COLO668 (cell line): ENCODE data around the gene ASPSCR1.
A peak's percentile ranks its signal among the peaks of the same experiment; 100 is the strongest.

Experiments used
- DNase-seq: peaks from one replicate; lab custom pipeline; 2025; ENCODE audit not compliant: unreplicated experiment; lab: John Stamatoyannopoulos, UW

The ASPSCR1 gene

GRCh38 chr17:81958633-81959342 lies 18.6 kb upstream of the ASPSCR1 start:
- DNase-seq, result no peak

- peak; percentile 78 for DNase-seq
Measured at GRCh38 chr17:81959362-81960129, 17.9 kb upstream of the ASPSCR1 start.

- peak; percentile 12 for DNase-seq
Measured at GRCh38 chr17:81960130-81960958, 17.1 kb upstream of the ASPSCR1 start.

GRCh38 chr17:81961087-81961511 lies 16.3 kb upstream of the ASPSCR1 start, which contains the start of gene NOTUM:
NOTUM (minus strand) TSS chr17:81961187; CDS start chr17:81960909, 278 bp downstream.
- DNase-seq, result peak; percentile 31

- no peak for DNase-seq
Measured at GRCh38 chr17:81961521-81962498, 15.6 kb upstream of the ASPSCR1 start.

- no peak for DNase-seq
Measured at GRCh38 chr17:81962499-81963441, 14.7 kb upstream of the ASPSCR1 start.

- DNase-seq, result no peak
Measured at GRCh38 chr17:81964081-81964849, 13.2 kb upstream of the ASPSCR1 start.

- peak; percentile 93 for DNase-seq
Measured at GRCh38 chr17:81966343-81967243, 10.8 kb upstream of the ASPSCR1 start.

GRCh38 chr17:81967244-81967532 lies 10.2 kb upstream of the ASPSCR1 start:
- DNase-seq, result no peak

- DNase-seq, result peak; percentile 62
Measured at GRCh38 chr17:81967533-81968395, 9.7 kb upstream of the ASPSCR1 start.

GRCh38 chr17:81968396-81968745 lies 9.1 kb upstream of the ASPSCR1 start:
- no peak for DNase-seq

GRCh38 chr17:81968850-81969812 lies 8.3 kb upstream of the ASPSCR1 start:
- no peak for DNase-seq

- no peak for DNase-seq
Measured at GRCh38 chr17:81973432-81973831, 4.0 kb upstream of the ASPSCR1 start.

GRCh38 chr17:81976332-81977210 lies 858 bp upstream of the ASPSCR1 start:
- DNase-seq, result peak; percentile 82
